CD4-positive, alpha-beta T cell treated with Interleukin-1 beta for 1 hour (primary cell): ENCODE data around the gene SOSTDC1.

Experiments
- DNase-seq, 2 donors: peaks; one replicate each; pipeline ENCODE4 v3.0.0-alpha.2; 2020 to 2022

Gene SOSTDC1

DNA sequence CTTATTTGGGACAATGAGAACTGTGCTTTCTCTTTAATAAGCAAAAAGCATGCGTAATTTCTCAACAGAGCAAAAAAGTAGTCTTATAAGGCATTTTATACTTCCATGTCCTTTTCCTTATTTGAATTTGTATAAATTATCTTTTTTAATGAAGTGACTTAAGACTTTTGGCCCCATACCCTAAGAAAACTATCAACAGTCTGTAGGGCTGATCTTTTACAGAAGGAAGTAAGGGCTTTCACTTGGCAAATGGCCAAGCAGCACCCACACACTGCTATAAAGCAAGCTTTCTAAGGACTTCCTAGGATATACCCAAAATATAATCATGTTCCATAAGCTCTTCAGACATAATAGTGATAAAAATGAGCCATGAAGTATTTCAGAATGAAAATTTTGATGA lies 47.6 kb downstream of the SOSTDC1 start:
- DNase-seq: no peak

DNA sequence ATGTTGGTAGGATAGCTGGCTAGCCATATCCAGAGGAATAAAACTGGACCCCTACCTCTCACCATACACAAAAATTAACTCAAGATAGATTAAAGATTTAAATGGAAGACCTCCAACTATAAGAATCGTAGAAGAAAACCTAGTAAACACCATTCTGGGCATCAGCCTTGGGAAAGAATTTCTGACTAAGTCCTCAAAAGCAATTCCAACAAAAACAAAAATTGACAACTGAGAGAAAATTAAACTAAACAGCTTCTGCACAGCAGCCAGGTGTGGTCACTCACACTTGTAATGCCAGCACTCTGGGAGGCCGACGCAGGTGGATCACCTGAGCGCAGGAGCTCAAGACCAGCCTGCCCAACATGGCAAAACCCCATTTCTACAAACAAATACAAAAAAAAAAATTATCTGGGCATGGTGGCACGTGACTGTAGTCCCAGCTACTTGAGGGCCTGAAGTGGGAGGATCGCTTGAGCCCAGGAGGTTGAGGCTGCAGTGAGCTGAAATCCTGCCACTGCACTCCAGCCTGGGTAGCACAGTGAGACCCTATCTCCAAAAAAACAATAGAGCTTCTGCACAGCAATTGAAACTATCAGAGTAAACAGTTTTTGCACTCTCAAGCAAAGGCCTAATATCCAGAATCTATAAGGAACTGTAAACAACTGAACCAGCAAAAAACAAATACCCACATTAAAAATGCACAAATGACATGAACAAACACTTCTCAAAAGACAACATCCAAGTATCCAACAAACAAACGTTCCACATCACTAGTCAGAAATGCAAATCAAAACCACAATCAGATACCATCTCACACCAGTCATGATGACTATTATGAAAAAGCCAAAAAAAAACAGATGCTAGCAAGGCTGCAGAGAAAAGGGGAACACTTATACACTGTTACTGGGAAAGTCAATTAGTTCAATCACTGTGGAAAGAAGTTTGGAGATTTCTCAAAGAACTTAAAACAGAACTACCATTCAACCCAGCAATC lies 49.0 kb downstream of the SOSTDC1 start:
- no peak for DNase-seq

DNA sequence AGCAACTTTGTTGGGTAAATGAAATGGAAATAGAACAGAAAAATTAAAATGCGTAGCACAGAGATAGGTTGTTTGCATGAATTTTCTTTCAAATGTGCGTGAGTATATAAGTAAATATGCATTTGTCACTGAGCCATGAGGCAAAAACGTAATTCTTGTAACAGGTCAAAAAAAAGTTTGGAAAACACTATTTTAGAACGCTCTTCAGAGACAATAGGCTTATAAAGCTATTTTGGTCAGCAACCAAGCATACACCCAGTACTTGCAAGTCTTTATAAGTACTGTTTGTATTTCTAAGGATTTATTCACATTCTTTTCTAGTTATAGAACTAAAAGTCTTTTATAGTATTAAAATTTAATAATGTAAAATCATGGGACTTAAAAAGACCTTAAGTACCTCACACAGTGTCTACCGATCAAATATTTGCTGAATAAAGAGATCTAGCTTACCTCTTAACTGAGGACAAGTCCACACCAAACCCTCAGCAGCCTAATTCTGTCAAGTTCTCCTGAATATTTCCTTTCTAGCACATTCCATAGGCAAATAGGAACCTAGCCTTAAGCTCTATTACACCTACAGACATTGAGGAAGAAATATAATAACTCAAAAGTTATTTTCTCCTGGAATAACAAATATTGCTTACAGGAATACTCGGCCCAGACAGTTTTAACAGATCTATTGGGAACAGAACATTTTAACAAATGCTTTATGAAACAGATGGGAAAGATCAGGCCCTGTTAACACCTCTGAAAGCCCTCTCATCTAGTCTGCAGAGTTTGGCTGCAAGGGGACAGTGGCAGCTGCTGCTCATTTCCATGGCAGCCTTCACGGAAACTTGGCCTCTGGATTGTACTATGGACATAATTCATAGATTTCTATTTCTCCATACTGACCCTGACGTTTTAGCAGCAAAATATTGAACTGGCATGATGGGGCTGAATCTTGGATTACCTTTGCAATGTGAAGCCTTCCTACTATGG lies 53.0 kb downstream of the SOSTDC1 start:
- no peak for DNase-seq
